Measurements from ENCODE around the gene CDH8.

The CDH8 gene

GRCh38 chr16:61871837-61872777 lies 164.1 kb downstream of the CDH8 start:
- peak; percentile 16 for DNase-seq (ENCODE audit: low read depth, low spot score)

- DNase-seq (ENCODE audit: low read depth, low spot score) = no peak
Observed at GRCh38 chr16:61862221-61863155, 173.8 kb downstream of the CDH8 start.

- no peak for DNase-seq (ENCODE audit: low read depth, low spot score)
Observed at GRCh38 chr16:61858988-61859387, 177.2 kb downstream of the CDH8 start.

- DNase-seq (ENCODE audit: low read depth, low spot score) = no peak
Observed at GRCh38 chr16:61842666-61843065, 193.6 kb downstream of the CDH8 start.

- DNase-seq (ENCODE audit: low read depth, low spot score) = peak; percentile 4
Observed at GRCh38 chr16:61836804-61837393, 199.3 kb downstream of the CDH8 start.

- DNase-seq (ENCODE audit: low read depth, low spot score) = no peak
Observed at GRCh38 chr16:61834082-61834481, 202.2 kb downstream of the CDH8 start.

GRCh38 chr16:61831351-61831917 lies 204.8 kb downstream of the CDH8 start:
- DNase-seq (ENCODE audit: low read depth, low spot score) = no peak

- no peak for DNase-seq (ENCODE audit: low read depth, low spot score)
Observed at GRCh38 chr16:61829631-61830030, 206.6 kb downstream of the CDH8 start.

- DNase-seq (ENCODE audit: low read depth, low spot score) = no peak
Observed at GRCh38 chr16:61823326-61823725, 212.9 kb downstream of the CDH8 start.

- no peak for DNase-seq (ENCODE audit: low read depth, low spot score)
Observed at GRCh38 chr16:61820820-61821219, 215.4 kb downstream of the CDH8 start.

- DNase-seq (ENCODE audit: low read depth, low spot score) = no peak
Observed at GRCh38 chr16:61820398-61820797, 215.8 kb downstream of the CDH8 start.

- no peak for DNase-seq (ENCODE audit: low read depth, low spot score)
Observed at GRCh38 chr16:61818850-61819249, 217.4 kb downstream of the CDH8 start.

GRCh38 chr16:61817583-61818278 lies 218.5 kb downstream of the CDH8 start:
- no peak for DNase-seq (ENCODE audit: low read depth, low spot score)

- no peak for DNase-seq (ENCODE audit: low read depth, low spot score)
Observed at GRCh38 chr16:61814726-61815347, 221.4 kb downstream of the CDH8 start.

- DNase-seq (ENCODE audit: low read depth, low spot score) = no peak
Observed at GRCh38 chr16:61813339-61813738, 222.9 kb downstream of the CDH8 start.

GRCh38 chr16:61812251-61812650 lies 224.0 kb downstream of the CDH8 start:
- no peak for DNase-seq (ENCODE audit: low read depth, low spot score)

GRCh38 chr16:61807551-61807950 lies 228.7 kb downstream of the CDH8 start:
- DNase-seq (ENCODE audit: low read depth, low spot score) = no peak

- DNase-seq (ENCODE audit: low read depth, low spot score) = peak; percentile 3
Observed at GRCh38 chr16:61801217-61801616, 235.0 kb downstream of the CDH8 start.

- DNase-seq (ENCODE audit: low read depth, low spot score) = no peak
Observed at GRCh38 chr16:61798741-61799140, 237.5 kb downstream of the CDH8 start.

GRCh38 chr16:61797961-61798507 lies 238.2 kb downstream of the CDH8 start:
- DNase-seq (ENCODE audit: low read depth, low spot score) = no peak

Data from ELF-1 (cell line).